NT2/D1 (cell line): Measurements from ENCODE around the gene ARHGAP10.

Experiments
- YY1 ChIP-seq: IDR thresholded peaks from 2 replicates; pipeline ENCODE4 v1.6.1; 2011; ENCODE audit not compliant: insufficient read length, insufficient read depth
- ZNF274 ChIP-seq: IDR thresholded peaks from 2 replicates; pipeline ENCODE4 v1.6.1; 2011; ENCODE audit warnings: mild to moderate bottlenecking, low read depth, low read length

GRCh38 chr4:147821555-147821954, 89.7 kb downstream of the ARHGAP10 start:
- TF ChIP-seq ZNF274 (no peak), YY1 (no peak)
